WERI-Rb-1 (cell line): ENCODE results near the gene GGACT.

Source experiments
- DNase-seq: peaks from one replicate; pipeline ENCODE4 v3.0.0-alpha.2; 2020
- H3K27ac ChIP-seq: fragments of 250-450 bp; sonication (Bioruptor Pico); 2 replicates; pipeline ENCODE4 v1.5.1; 2020; ENCODE audit warnings: mild to moderate bottlenecking, moderate library complexity
- H3K27me3 ChIP-seq: fragments of 250-450 bp; sonication (Bioruptor Pico); 2 replicates; pipeline ENCODE4 v1.5.1; 2021; ENCODE audit warnings: mild to moderate bottlenecking, low read depth, moderate library complexity; ENCODE audit not compliant: insufficient read depth, severe bottlenecking
- H3K36me3 ChIP-seq: fragments of 250-450 bp; sonication (Bioruptor Pico); 2 replicates; pipeline ENCODE4 v1.5.1; 2020; ENCODE audit warnings: mild to moderate bottlenecking, moderate library complexity
- H3K4me3 ChIP-seq: 2 replicates; pipeline ENCODE4 v1.5.1; 2011; ENCODE audit warnings: low read depth, mild to moderate bottlenecking, control low read depth, low read length
- H3K9me3 ChIP-seq: fragments of 250-450 bp; sonication (Bioruptor Pico); 2 replicates; pipeline ENCODE4 v1.5.1; 2021; ENCODE audit warnings: mild to moderate bottlenecking, moderate library complexity; ENCODE audit not compliant: severe bottlenecking
- CTCF ChIP-seq: IDR thresholded peaks from 2 replicates; pipeline ENCODE4 v1.5.1; 2011; ENCODE audit warnings: low read depth, mild to moderate bottlenecking, control low read depth, inconsistent platforms, low read length

GGACT gene

DNA sequence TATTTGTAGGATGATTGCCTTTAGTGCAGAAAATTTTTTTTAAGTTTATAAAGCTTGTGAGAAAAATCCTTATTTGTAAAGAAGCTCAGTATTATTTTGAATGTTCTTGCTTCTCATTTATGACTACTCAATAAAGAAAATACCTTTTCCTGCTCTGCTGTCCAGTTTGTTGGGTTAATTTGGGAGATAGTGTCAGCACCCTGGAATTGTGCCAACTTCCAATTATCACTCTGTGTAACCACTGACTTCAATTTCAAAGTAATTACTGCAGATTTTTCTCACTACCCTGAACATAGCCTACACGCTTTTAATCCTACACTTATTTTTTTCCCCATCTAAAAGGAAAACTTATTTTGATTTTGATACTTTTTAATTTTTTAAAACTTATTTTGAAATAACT is 93.1 kb downstream of the GGACT start:
- Histone ChIP-seq H3K4me3 (no peak overlapping the region), H3K36me3 (no peaks in the 10 kb centered on the region), H3K9me3 (no peaks in the 10 kb centered on the region), H3K27me3 (no peaks in the 10 kb centered on the region), H3K27ac (no peak overlapping the region)
- no peak for TF ChIP-seq CTCF
- DNase-seq, result no peak

DNA sequence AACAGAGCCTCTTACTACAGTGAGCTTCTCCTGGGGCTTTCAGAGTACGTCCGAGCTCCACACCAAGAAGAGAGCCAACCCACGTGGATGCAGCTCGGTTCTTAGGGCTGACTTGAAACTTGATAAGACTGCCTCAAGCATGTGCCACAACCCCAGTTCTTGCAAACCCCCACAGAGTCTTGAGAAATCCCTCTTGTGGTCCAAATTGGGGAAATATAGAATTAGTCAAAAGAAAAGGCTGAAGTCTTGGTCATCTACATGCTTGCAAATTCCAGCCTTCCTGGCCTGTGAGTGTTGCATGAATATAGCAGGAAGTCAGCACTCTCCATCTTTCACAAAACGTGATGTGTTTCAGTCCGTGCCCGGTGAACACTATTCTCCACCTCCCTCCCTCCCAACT is 95.2 kb downstream of the GGACT start:
- no peak overlapping the region for H3K27ac ChIP-seq
- H3K9me3 ChIP-seq, result no peaks in the 10 kb centered on the region
- no peaks in the 10 kb centered on the region for H3K36me3 ChIP-seq
- H3K27me3 ChIP-seq, result no peaks in the 10 kb centered on the region
- H3K4me3 ChIP-seq, result no peak overlapping the region
- TF ChIP-seq CTCF, result no peak
- no peak for DNase-seq

DNA sequence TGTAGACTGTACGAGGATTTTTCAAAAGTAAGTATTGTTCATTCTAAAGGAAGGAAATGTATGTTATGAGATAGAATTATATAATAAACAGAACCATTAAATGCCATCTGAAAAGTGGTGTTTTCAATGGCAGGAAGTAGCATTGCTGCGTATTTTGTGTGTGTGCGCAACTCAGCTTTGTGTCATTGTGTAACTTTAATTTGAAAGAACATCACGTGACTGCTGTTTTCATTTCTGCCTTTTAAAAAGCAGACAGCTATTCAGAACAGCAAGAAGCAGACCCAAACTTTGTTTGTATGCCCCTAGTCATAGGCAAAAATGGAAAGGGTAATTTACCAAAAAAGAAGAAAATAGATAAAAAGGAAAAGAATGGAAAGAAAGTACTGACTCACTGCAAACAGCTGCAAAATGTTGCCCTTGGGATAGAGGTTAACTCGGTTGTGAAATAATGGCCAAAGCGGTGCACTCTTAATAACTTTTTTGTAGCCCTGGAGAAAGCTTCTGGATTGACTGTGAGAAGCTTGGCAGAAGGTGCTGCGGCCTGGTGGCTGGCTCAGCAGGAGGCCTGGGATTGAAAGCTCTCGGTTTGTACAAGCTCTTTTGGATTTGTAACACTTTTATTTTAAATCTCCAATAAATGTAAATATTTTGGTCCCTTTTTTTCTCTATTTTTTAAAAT is 97.3 kb downstream of the GGACT start:
- Histone ChIP-seq H3K4me3 (no peak overlapping the region), H3K27me3 (no peaks in the 10 kb centered on the region), H3K36me3 (no peaks in the 10 kb centered on the region), H3K9me3 (no peaks in the 10 kb centered on the region), H3K27ac (no peak overlapping the region)
- no peak for TF ChIP-seq CTCF
- DNase-seq, result no peak

DNA sequence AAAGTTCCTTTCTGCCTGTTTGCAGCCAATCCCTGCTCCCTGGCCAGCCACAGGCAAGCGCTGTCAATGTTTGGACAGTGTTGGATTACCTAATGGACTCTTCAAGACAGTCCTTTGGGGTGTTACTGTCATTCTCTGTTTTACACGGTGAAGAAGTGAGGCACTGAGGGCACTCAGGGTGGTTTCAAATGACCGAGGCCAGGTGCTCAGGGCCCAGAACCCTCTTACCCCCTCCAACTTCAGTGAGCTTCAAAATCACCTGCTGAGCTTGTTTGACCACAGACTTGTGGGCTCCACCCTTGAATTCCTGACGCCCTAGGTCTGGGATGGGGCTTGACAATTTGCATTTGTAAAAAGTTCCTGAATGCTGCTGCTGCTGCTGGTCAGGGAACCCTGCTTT is 97.9 kb downstream of the GGACT start:
- Histone ChIP-seq H3K27me3 (no peaks in the 10 kb centered on the region), H3K4me3 (no peak overlapping the region), H3K36me3 (no peaks in the 10 kb centered on the region), H3K27ac (no peak overlapping the region), H3K9me3 (no peaks in the 10 kb centered on the region)
- TF ChIP-seq CTCF, result no peak
- DNase-seq, result no peak

- Histone ChIP-seq H3K36me3 (no peaks in the 10 kb centered on the region), H3K4me3 (no peak overlapping the region), H3K27me3 (no peaks in the 10 kb centered on the region), H3K9me3 (no peaks in the 10 kb centered on the region), H3K27ac (no peak overlapping the region)
- no peak for TF ChIP-seq CTCF
- no peak for DNase-seq
Observed at GRCh38 chr13:100485265-100485664, 103.3 kb downstream of the GGACT start.

DNA sequence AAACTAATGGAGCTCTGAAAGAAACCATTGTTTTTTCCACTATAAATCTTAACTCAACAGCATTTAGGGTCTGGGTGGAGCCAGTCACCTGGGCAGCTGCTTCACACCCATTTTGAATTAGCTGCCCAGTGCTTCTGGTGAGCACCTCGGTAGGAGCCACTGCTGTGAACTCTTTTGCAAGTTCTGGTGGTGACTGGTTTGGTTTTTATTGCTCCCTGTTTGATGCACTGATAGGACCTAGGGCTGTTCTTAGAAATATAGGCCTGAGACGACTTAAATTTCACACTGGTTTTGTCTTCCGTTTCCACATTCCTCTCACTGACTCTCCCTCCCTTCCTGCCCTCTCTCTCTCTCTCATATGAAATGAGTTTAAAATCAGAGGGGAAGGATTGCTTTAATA is 103.9 kb downstream of the GGACT start:
- Histone ChIP-seq H3K27ac (no peak overlapping the region), H3K36me3 (no peaks in the 10 kb centered on the region), H3K27me3 (no peaks in the 10 kb centered on the region), H3K4me3 (no peak overlapping the region), H3K9me3 (no peaks in the 10 kb centered on the region)
- DNase-seq, result no peak
- TF ChIP-seq CTCF, result no peak
